Stimulated activated CD4-positive, alpha-beta T cell treated with anti-CD3 and anti-CD28 coated beads, Interleukin-12 subunit alpha, Interleukin-12 subunit beta, amount 100 ng/mL, for 24 hours (primary cell): ENCODE measurements around the gene CDH23.

Source experiments
- DNase-seq, 2 experiments: peaks; one replicate each; pipeline ENCODE4 v3.0.0-alpha.2; 2020; ENCODE audit warnings: low read depth in 2 of 2

CDH23 gene

DNA sequence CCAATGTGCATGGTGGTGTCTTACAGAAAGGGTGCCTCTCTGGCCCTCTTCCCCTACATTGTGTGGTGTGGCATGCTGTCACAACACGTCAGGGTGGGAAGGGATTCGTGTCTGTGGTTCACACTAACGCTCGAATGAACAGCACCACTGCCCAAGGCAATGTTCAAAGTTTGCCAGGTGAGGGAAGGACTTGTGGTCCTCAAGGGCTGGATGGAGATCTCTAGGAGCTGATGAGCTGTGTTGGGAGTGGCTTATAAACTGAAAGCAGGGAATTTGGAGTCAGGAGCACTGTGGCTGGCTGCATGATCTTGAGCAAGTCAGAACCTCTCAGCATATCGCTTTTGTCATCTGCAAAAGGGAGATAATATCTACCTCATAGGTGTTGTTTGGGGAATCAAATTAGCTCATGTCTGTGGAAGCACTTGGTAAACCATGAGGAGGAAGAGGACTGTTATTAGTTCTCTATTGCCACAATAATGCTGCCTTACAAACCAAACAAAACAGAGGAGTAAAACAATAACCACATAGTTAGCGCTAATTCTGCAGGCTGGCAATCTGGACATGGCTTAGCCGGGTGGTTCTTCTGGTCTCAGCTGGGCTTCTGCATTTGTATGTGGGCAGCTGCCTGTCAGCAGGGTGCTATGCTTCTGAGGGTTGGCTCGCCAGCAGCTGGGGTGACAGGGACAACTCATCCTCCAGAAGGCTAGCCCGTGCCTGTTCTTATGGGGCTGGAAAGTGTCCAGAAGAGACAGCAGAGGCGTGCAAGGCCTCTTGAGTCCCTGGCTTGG is 345.8 kb downstream of the CDH23 start:
- DNase-seq = no peak

- DNase-seq = no peak
Observed at GRCh38 chr10:71743089-71743838, 346.5 kb downstream of the CDH23 start.

- DNase-seq = no peak
Observed at GRCh38 chr10:71743866-71744265, 347.1 kb downstream of the CDH23 start.

GRCh38 chr10:71744897-71745663 is 348.4 kb downstream of the CDH23 start:
- DNase-seq = no peak

DNA sequence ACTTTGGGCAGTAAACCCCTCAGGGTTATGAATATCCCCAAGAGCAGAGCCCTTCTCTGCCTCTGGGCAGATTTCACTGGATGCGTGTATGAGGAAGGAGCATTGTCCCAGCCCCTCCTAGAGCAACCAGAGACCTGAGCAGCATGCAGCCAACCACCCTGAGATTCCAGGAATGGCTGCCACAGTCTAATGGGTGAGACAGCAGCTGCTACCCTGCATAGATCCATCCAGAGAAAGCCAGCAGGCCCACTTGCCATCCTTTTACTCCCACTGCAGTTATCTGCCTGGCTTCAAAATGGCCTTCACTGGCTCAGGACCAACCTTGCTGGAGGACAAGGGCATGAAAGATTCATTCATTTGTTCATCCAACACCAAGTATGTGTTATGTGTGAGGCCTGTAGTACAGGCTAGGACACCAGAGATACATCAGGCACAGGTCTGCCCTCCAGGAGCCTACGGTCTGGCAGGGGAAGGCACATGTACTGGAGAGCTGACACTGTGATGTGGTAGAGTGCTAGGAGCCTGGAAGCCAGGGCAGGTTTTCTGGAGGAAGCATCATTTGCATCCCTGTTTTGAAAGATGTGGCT is 349.0 kb downstream of the CDH23 start:
- DNase-seq = no peak

- DNase-seq = no peak
Observed at GRCh38 chr10:71746344-71747037, 349.8 kb downstream of the CDH23 start.

- no peak for DNase-seq
Observed at GRCh38 chr10:71747039-71747531, 350.4 kb downstream of the CDH23 start.

GRCh38 chr10:71747551-71748523 is 351.1 kb downstream of the CDH23 start:
- no peak for DNase-seq

GRCh38 chr10:71748671-71749191 is 352.0 kb downstream of the CDH23 start:
- peak; percentile 45 to 56 for DNase-seq

DNA sequence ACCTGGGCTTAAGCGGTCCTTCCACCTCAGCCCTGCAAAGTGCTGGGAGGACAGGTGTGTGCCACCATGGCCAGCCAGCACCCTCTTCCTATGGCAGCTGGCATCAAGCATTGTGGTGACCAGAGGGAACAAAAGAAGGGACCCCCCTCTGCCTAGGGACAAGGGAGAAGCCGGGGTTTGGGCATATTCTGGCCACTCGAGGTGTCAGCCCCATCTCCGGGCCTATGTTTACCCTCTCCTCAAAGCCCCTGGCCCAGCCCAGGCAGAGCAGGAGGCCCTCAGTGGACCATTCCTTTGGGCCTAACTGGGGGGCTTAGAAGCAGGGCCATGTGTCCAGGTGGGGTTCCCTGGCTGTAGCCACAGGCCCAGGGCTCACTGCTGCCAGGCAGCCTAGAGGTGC is 352.7 kb downstream of the CDH23 start:
- no peak for DNase-seq

- DNase-seq = no peak
Observed at GRCh38 chr10:71750124-71750841, 353.6 kb downstream of the CDH23 start.

DNA sequence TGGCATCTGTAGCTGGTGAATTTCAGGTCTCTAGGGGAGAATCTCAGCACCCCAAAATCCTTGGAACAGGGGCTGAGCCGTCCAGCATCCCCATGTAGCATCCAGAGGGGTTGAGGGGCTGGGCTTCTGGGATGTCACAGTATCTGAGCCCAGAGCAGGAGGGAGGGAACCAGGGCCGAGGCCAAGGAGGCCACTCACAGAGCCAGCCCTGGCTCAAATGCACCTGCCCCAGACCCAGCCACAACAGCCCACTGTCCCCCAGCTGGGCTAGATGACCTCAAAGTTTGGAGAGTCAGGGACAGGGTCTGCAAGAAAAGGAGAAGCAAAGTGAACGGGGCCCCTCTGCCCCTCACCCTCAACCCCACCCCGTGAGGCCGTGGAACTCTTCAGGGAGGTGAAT is 354.3 kb downstream of the CDH23 start:
- no peak for DNase-seq

GRCh38 chr10:71751515-71752224 is 354.9 kb downstream of the CDH23 start:
- no peak for DNase-seq

- DNase-seq = no peak
Observed at GRCh38 chr10:71752391-71753090, 355.8 kb downstream of the CDH23 start.

GRCh38 chr10:71753091-71753959 is 356.6 kb downstream of the CDH23 start:
- DNase-seq = no peak

- no peak for DNase-seq
Observed at GRCh38 chr10:71753960-71754505, 357.3 kb downstream of the CDH23 start.

DNA sequence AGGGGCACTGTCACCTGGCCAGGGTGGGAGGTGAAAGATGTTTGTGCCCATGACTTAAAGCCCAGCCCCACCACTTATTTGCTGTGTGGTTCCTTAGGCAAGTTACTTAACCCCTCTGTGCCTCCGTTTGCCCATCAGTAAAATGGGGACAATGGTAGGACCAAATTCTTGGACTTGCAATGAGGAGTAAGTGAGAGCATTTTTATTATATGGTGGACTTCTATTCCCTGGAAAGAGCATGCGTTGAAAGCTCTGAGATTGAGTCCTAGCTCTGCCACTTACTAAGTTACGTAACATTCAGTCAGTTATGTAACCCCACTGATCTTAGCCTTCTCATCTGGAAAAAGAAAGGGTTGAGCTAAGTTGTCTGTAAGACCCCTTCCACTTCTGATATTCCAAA is 357.8 kb downstream of the CDH23 start:
- DNase-seq = no peak
